Body of pancreas (tissue), 4 donors: ENCODE measurements around the gene SLC25A42. TPM values are rescaled to one million over a fixed set of nuclear protein-coding genes. Genes with fewer than 3 reads are reported as not detected.

Source experiments
- ATAC-seq: fragments of 150-250 bp; one replicate; pipeline ENCODE4 v1.9.1; 2016
- DNase-seq, 4 donors: peaks; one replicate each; pipeline ENCODE4 v3.0.0-alpha.2; 2019
- H3K27ac ChIP-seq, 4 donors: fragments of 200-600 bp; sonication (generic); 1 replicate in 3 of 4; 2 replicates in 1 of 4; pipeline versions ENCODE4 v1.5.1 to v1.6.1; 2016 to 2019; ENCODE audit warnings: mild to moderate bottlenecking in 1 of 4, mixed read lengths in 1 of 4, moderate library complexity in 1 of 4
- H3K27me3 ChIP-seq, 2 donors: fragments of 200-600 bp; sonication (generic); one replicate each; pipeline ENCODE4 v1.6.0; 2016; ENCODE audit warnings: mild to moderate bottlenecking in 1 of 2
- H3K36me3 ChIP-seq, 2 donors: fragments of 200-600 bp; sonication (generic); replicated peaks in 1 of 2; 2 replicates each; pipeline ENCODE4 v1.5.1; 2016; ENCODE audit warnings: low read depth in 2 of 2; ENCODE audit not compliant: insufficient read depth in 1 of 2
- H3K4me1 ChIP-seq: fragments of 200-600 bp; sonication (generic); one replicate; pipeline ENCODE4 v1.6.0; 2016
- H3K4me3 ChIP-seq, 2 donors: fragments of 200-600 bp; sonication (generic); 1 replicate in 1 of 2; 2 replicates in 1 of 2; pipeline ENCODE4 v1.5.1; 2016 to 2019
- H3K9me3 ChIP-seq, 3 donors: fragments of 200-600 bp; sonication (generic); 1 replicate in 2 of 3; 2 replicates in 1 of 3; pipeline ENCODE4 v1.5.1; 2016
- CTCF ChIP-seq, 7 experiments: fragments of 450-650 bp in 4 of 7; fragments of 200-600 bp in 3 of 7; sonication (generic) in 3 of 7; IDR thresholded peaks; one replicate each; pipeline ENCODE4 v1.5.1; 2016 to 2019; ENCODE audit warnings: antibody characterized with exemption in 7 of 7
- POLR2A ChIP-seq, 3 donors: fragments of 450-650 bp; IDR thresholded peaks; one replicate each; pipeline ENCODE4 v1.6.1; 2016; ENCODE audit warnings: antibody characterized with exemption in 3 of 3, mild to moderate bottlenecking in 2 of 3
- WGBS, 2 donors: methylation state at CpG; one replicate each; pipeline ENCODE4 v1.1.5; 2017; 5-methylcytosine and 5-hydroxymethylcytosine counted together
- intact Hi-C: fragments of 100-400 bp; cut with DNase I; formaldehyde crosslinking; loops from one replicate; pipeline ENCODE4 v1.15.1; 2023
- total RNA-seq, 2 donors: library from RNA; depleted of rRNA; stranded (reverse); fragments of >200 nt; gene quantifications; one replicate each; pipeline ENCODE4 v1.1.0, GENCODE V29; 2016

SLC25A42 gene
- total RNA-seq, 2 donors from 2014 or later, result 10.1 to 24.7 TPM

GRCh38 chr19:19119325-19120237 is 55.8 kb downstream of the SLC25A42 start:
- WGBS, 2 donors, result 92 to 95% methylated on average over 32 to 37 of the region's 39 CpGs
- Histone ChIP-seq H3K36me3 (peaks cover 0 to 3% of the 10 kb centered on the region in 2 donors), H3K9me3 (no peaks in the 10 kb centered on the region), H3K27me3 (no peaks in the 10 kb centered on the region), H3K27ac (no peak overlapping the region), H3K4me1 (no peaks in the 10 kb centered on the region), H3K4me3 (no peak overlapping the region)
- ATAC-seq, result no peak
- intact Hi-C loops, result no loop called here
- no peak for DNase-seq
- TF ChIP-seq POLR2A (IDR thresholded peaks at IDR 0.05), result no peak
- no peak for TF ChIP-seq CTCF (IDR thresholded peaks at IDR 0.05)

GRCh38 chr19:19120308-19121231 is 56.8 kb downstream of the SLC25A42 start:
- TF ChIP-seq CTCF (IDR thresholded peaks at IDR 0.05), result no peak
- TF ChIP-seq POLR2A (IDR thresholded peaks at IDR 0.05), result no peak
- no peaks in the 10 kb centered on the region for H3K9me3 ChIP-seq
- 68 to 73% methylated on average over 11 to 23 of the region's 39 CpGs for WGBS, 2 donors
- ATAC-seq, result peak; percentile 35
- H3K4me3 ChIP-seq, result no peak overlapping the region
- no peaks in the 10 kb centered on the region for H3K27me3 ChIP-seq
- no peak overlapping the region for H3K27ac ChIP-seq
- peaks cover 0 to 3% of the 10 kb centered on the region in 2 donors for H3K36me3 ChIP-seq
- H3K4me1 ChIP-seq, result no peaks in the 10 kb centered on the region
- intact Hi-C loops, result no loop called here
- peak; percentile 30 to 42 (median 32) for DNase-seq

GRCh38 chr19:19121371-19121770 is 57.6 kb downstream of the SLC25A42 start:
- H3K27me3 ChIP-seq, result no peaks in the 10 kb centered on the region
- intact Hi-C loops, result no loop called here
- 94 to 95% methylated on average over 5 to 10 of the region's 10 CpGs for WGBS, 2 donors
- no peak for DNase-seq
- no peak overlapping the region for H3K27ac ChIP-seq
- no peaks in the 10 kb centered on the region for H3K9me3 ChIP-seq
- TF ChIP-seq POLR2A (IDR thresholded peaks at IDR 0.05) (no peak), CTCF (IDR thresholded peaks at IDR 0.05) (no peak)
- peaks cover 0 to 3% of the 10 kb centered on the region in 2 donors for H3K36me3 ChIP-seq
- ATAC-seq, result no peak
- H3K4me1 ChIP-seq, result no peaks in the 10 kb centered on the region
- no peak overlapping the region for H3K4me3 ChIP-seq

GRCh38 chr19:19122902-19123301 is 59.1 kb downstream of the SLC25A42 start:
- Histone ChIP-seq H3K9me3 (no peaks in the 10 kb centered on the region), H3K36me3 (peaks cover 0 to 3% of the 10 kb centered on the region in 2 donors), H3K4me3 (no peak overlapping the region), H3K4me1 (no peaks in the 10 kb centered on the region), H3K27ac (no peak overlapping the region), H3K27me3 (no peaks in the 10 kb centered on the region)
- intact Hi-C loops, result no loop called here
- ATAC-seq, result no peak
- DNase-seq, result no peak
- TF ChIP-seq POLR2A (IDR thresholded peaks at IDR 0.05), result no peak
- no peak for TF ChIP-seq CTCF (IDR thresholded peaks at IDR 0.05)
- 83 to 96% methylated on average over 1 of the region's 1 CpG for WGBS, 2 donors
